Uterus (tissue), 2 donors: Measurements from ENCODE around the gene CALN1.

Source experiments
- POLR2A ChIP-seq, 2 donors: fragments of 450-650 bp; IDR thresholded peaks; one replicate each; pipeline ENCODE4 v1.6.1; 2016; ENCODE audit warnings: antibody characterized with exemption in 2 of 2, mild to moderate bottlenecking in 1 of 2, moderate library complexity in 1 of 2
- TF ChIP-seq, protein P1 (sequence below), 4 experiments: fragments of 200-600 bp in 2 of 4; fragments of 450-650 bp in 2 of 4; sonication (generic) in 2 of 4; IDR thresholded peaks; one replicate each; pipeline ENCODE4 v1.5.1; 2016 to 2019; ENCODE audit warnings: antibody characterized with exemption in 4 of 4, mild to moderate bottlenecking in 2 of 4, moderate library complexity in 1 of 4

DNA sequence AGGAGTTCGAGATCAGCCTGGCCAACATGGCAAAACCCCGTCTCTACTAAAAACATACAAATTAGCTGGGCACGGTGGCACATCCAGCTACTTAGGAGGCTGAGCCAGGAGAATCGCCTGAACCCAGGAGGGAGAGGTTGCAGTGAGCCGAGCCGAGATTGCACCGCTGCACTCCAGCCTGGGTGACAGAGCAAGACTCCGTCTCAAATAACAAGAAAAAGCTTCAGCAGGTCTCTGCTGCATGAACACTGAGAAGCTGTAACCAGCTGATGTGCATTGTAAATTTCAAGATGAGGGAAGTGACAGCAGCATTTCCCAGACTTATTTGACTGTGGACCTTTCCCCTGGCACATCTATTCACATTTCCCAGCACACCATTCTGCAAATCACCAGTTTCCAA lies 222.0 kb downstream of the CALN1 start:
- TF ChIP-seq, protein P1, sequence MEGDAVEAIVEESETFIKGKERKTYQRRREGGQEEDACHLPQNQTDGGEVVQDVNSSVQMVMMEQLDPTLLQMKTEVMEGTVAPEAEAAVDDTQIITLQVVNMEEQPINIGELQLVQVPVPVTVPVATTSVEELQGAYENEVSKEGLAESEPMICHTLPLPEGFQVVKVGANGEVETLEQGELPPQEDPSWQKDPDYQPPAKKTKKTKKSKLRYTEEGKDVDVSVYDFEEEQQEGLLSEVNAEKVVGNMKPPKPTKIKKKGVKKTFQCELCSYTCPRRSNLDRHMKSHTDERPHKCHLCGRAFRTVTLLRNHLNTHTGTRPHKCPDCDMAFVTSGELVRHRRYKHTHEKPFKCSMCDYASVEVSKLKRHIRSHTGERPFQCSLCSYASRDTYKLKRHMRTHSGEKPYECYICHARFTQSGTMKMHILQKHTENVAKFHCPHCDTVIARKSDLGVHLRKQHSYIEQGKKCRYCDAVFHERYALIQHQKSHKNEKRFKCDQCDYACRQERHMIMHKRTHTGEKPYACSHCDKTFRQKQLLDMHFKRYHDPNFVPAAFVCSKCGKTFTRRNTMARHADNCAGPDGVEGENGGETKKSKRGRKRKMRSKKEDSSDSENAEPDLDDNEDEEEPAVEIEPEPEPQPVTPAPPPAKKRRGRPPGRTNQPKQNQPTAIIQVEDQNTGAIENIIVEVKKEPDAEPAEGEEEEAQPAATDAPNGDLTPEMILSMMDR (IDR thresholded peaks at IDR 0.05) = no peak
- no peak for TF ChIP-seq POLR2A (IDR thresholded peaks at IDR 0.05)
